WTC11 (cell line): ENCODE measurements around the gene GAL.

Experiments used
- CREB1 ChIP-seq: sonication (generic); formaldehyde crosslinking; IDR thresholded peaks from 2 replicates; pipeline ENCODE4 v1.8.0; 2023; ENCODE audit warnings: mild to moderate bottlenecking, missing genetic modification reagents
- FOXK1 ChIP-seq: sonication (generic); formaldehyde crosslinking; IDR thresholded peaks from 2 replicates; pipeline ENCODE4 v1.8.0; 2022; ENCODE audit warnings: mild to moderate bottlenecking, moderate library complexity, missing genetic modification reagents
- NR3C1 ChIP-seq: sonication (generic); formaldehyde crosslinking; conservative IDR thresholded peaks from 2 replicates; pipeline ENCODE4 v1.8.1; 2023; ENCODE audit warnings: low read depth, mild to moderate bottlenecking, missing genetic modification reagents
- TF ChIP-seq, protein P1 (sequence below): fragments of 200-600 bp; IDR thresholded peaks from 2 replicates; pipeline ENCODE4 v1.8.0; 2022; ENCODE audit warnings: antibody characterized with exemption
- TF ChIP-seq, protein P2 (sequence below): sonication (generic); formaldehyde crosslinking; conservative IDR thresholded peaks from 2 replicates; pipeline ENCODE4 v1.8.1; 2023; ENCODE audit warnings: mild to moderate bottlenecking, low read depth, missing genetic modification reagents, moderate library complexity
- TF ChIP-seq, protein P3 (sequence below): sonication (generic); formaldehyde crosslinking; IDR thresholded peaks from 2 replicates; pipeline ENCODE4 v1.8.0; 2022; ENCODE audit warnings: missing genetic modification reagents
- TF ChIP-seq, protein P4 (sequence below): sonication (generic); formaldehyde crosslinking; IDR thresholded peaks from 2 replicates; pipeline ENCODE4 v1.8.1; 2022; ENCODE audit warnings: mild to moderate bottlenecking, missing genetic modification reagents, moderate library complexity, borderline replicate concordance

DNA sequence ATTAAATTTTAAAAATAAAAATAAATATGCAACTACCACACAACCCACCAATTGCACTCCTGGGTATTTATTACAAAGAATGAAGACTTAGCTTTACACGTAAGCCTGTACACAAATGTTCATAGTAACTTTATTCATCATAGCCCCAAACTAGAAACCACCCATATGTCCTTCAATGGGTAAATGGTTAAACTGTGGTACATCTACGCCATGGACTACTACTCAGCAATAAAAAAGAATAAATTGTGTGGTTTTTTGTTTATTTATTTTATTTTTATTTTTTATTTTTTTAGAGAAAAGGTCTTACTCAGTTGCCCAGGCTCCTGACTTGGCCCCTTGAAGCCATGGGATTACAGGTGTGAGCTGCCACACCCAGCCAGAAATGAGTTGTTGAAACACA lies 14.6 kb downstream of the GAL start:
- TF ChIP-seq, protein P1, sequence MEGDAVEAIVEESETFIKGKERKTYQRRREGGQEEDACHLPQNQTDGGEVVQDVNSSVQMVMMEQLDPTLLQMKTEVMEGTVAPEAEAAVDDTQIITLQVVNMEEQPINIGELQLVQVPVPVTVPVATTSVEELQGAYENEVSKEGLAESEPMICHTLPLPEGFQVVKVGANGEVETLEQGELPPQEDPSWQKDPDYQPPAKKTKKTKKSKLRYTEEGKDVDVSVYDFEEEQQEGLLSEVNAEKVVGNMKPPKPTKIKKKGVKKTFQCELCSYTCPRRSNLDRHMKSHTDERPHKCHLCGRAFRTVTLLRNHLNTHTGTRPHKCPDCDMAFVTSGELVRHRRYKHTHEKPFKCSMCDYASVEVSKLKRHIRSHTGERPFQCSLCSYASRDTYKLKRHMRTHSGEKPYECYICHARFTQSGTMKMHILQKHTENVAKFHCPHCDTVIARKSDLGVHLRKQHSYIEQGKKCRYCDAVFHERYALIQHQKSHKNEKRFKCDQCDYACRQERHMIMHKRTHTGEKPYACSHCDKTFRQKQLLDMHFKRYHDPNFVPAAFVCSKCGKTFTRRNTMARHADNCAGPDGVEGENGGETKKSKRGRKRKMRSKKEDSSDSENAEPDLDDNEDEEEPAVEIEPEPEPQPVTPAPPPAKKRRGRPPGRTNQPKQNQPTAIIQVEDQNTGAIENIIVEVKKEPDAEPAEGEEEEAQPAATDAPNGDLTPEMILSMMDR: no peak
- no peak for TF ChIP-seq CREB1 (CRISPR knock-in tag)
- TF ChIP-seq, protein P2, sequence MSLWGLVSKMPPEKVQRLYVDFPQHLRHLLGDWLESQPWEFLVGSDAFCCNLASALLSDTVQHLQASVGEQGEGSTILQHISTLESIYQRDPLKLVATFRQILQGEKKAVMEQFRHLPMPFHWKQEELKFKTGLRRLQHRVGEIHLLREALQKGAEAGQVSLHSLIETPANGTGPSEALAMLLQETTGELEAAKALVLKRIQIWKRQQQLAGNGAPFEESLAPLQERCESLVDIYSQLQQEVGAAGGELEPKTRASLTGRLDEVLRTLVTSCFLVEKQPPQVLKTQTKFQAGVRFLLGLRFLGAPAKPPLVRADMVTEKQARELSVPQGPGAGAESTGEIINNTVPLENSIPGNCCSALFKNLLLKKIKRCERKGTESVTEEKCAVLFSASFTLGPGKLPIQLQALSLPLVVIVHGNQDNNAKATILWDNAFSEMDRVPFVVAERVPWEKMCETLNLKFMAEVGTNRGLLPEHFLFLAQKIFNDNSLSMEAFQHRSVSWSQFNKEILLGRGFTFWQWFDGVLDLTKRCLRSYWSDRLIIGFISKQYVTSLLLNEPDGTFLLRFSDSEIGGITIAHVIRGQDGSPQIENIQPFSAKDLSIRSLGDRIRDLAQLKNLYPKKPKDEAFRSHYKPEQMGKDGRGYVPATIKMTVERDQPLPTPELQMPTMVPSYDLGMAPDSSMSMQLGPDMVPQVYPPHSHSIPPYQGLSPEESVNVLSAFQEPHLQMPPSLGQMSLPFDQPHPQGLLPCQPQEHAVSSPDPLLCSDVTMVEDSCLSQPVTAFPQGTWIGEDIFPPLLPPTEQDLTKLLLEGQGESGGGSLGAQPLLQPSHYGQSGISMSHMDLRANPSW (CRISPR knock-in tag): no peak
- TF ChIP-seq, protein P3, sequence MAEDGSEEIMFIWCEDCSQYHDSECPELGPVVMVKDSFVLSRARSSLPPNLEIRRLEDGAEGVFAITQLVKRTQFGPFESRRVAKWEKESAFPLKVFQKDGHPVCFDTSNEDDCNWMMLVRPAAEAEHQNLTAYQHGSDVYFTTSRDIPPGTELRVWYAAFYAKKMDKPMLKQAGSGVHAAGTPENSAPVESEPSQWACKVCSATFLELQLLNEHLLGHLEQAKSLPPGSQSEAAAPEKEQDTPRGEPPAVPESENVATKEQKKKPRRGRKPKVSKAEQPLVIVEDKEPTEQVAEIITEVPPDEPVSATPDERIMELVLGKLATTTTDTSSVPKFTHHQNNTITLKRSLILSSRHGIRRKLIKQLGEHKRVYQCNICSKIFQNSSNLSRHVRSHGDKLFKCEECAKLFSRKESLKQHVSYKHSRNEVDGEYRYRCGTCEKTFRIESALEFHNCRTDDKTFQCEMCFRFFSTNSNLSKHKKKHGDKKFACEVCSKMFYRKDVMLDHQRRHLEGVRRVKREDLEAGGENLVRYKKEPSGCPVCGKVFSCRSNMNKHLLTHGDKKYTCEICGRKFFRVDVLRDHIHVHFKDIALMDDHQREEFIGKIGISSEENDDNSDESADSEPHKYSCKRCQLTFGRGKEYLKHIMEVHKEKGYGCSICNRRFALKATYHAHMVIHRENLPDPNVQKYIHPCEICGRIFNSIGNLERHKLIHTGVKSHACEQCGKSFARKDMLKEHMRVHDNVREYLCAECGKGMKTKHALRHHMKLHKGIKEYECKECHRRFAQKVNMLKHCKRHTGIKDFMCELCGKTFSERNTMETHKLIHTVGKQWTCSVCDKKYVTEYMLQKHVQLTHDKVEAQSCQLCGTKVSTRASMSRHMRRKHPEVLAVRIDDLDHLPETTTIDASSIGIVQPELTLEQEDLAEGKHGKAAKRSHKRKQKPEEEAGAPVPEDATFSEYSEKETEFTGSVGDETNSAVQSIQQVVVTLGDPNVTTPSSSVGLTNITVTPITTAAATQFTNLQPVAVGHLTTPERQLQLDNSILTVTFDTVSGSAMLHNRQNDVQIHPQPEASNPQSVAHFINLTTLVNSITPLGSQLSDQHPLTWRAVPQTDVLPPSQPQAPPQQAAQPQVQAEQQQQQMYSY (CRISPR knock-in tag): no peak
- TF ChIP-seq, protein P4, sequence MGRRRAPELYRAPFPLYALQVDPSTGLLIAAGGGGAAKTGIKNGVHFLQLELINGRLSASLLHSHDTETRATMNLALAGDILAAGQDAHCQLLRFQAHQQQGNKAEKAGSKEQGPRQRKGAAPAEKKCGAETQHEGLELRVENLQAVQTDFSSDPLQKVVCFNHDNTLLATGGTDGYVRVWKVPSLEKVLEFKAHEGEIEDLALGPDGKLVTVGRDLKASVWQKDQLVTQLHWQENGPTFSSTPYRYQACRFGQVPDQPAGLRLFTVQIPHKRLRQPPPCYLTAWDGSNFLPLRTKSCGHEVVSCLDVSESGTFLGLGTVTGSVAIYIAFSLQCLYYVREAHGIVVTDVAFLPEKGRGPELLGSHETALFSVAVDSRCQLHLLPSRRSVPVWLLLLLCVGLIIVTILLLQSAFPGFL (CRISPR knock-in tag): no peak
- no peak for TF ChIP-seq NR3C1 (CRISPR knock-in tag)
- no peak for TF ChIP-seq FOXK1 (CRISPR knock-in tag)
